HG03342 (cell line): ENCODE measurements around the gene ULBP3.
"Not testable (repeated sequence)": the region's sequence is repeated elsewhere in the genome, so short reads cannot be mapped to it uniquely, and the experiment has no call there.

Source experiments
- ATAC-seq: cut with Tn5 transposase; IDR thresholded peaks from one replicate; pipeline ENCODE4 v1.9.1; 2021; ENCODE audit warnings: mild to moderate bottlenecking, moderate library complexity; ENCODE audit not compliant: unreplicated experiment

The ULBP3 gene

DNA sequence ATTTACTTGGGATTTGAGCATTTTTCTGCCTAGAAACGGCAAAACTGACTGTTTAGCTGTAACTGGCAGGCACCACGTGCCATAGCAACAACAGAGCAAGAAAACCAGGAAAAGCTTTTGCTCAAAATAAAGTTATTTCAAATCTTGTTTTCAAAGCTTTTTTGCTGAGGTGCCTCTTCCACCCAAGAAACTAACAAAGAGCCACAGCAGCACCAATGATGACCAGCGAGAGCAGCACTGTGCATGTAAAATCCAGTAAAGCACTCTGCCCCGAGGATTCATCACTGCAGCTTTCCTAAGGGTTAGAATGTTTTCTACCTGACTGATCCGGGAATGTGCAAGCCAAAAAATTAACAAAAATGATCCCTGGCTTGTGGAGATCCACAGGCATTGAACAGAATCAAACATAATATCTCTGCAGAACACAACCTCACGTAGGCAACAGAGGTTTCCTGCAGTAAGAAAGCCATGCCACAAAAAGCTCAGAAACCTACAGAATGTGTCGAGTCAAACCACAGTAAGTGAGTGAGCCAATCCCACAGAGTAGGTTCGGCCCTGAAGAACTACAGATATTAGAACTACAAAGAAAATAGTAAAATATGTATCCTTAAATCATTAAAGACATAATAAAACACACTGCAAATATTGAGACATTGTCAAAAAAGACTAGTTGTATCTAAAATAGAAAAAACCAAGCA is 7.4 kb upstream of the ULBP3 start:
- ATAC-seq, result no peak

DNA sequence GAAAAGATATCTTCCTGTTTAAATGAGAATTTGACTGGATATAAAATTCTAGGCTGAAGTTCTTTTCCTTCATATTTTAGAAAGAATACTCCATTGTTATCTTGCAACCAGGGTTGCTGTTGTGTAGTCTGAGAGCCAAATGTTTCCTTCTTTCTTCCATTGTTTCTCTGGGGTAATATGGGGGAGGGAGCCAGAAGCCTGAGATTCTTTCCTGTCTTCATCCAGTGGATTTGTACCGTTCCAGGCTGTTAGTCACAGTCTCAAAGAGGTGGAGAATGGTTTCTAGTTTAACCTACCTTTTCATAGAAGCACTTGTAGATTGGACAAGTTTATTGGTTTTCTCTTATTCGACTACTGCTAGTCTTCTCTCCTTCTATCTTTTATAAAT is 6.1 kb upstream of the ULBP3 start:
- no peak for ATAC-seq

DNA sequence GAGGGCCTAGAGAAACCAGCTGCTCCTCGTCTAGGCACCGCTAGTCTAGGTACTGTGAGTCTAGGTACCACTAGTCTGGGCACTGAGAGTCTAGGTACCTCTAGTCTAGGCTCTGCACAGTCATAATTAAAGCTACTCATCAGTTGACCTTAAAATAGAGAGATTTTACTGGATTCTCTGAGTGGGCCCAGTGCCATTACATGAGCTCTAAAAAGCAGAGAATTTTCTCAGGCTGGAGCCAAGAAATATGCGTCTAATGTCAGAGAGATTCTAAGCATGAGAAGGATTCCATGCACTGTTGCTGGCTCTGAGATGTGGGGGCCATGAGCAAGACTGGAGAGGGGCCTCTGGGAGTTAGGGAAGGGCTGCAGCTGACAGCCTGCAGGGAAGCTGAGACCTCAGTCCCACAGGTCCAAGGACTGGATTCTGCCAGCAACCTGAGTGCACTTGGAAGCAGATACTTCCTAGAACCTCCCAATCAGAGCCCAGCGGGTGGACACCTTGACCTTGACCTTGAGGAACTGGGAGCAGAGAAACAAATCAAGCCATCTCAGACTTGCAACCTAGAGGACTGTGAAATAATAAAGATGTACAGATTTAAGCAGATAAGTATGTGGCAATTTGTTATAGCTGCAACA is 5.6 kb upstream of the ULBP3 start:
- ATAC-seq, result not testable (repeated sequence)

- no peak for ATAC-seq
Observed at GRCh38 chr6:150072201-150072600, 3.3 kb upstream of the ULBP3 start.

DNA sequence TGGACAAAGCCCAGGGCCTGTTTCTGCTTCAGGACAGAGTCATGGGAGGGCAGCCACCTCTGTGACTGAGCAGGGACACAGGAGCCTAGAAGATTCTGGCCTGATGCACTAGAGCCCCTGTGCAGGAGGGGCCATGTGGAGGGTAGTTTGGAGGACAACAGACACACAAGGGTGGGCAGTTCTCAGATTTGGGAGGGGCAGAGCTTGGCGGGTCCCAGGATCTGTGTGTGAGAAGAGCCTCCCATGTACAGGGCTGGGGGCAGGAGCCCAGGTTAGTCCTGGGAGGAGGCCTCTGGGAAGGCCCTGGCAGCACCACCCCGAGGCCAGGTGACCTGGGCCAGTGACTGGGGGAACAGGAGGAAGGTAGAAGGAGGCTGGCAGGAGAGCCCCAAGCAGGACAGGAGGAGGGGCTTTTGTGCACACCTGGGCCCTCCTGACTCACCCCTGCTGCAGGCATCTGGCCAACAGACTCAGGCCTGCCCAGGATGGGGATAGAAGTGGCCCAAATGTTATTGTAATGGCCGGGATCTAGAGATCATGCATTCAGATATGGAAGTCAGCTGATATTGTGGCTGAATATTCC is 1.4 kb upstream of the ULBP3 start:
- no peak for ATAC-seq

DNA sequence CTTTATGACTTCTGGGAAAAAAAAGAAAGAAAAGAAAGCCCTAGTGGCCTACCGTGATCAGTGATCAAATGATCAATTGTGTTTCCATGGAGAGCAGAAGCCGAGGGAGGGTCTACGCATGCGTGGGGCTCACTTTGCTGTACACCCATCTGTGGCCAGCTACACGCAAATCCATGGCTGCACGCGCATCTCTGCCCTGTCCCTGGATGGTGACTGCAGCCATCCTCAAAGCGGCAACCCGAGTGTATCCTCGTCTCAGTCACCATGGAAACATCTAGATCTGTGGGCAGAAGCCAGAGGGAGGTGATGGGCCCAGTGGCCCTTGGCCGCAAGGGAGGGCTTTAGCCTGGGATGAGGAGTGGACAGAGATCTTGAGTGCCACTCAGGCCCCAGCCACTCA is 785 bp upstream of the ULBP3 start:
- no peak for ATAC-seq

GRCh38 chr6:150068151-150068550 is 770 bp downstream of the ULBP3 start:
- no peak for ATAC-seq

- ATAC-seq, result no peak
Observed at GRCh38 chr6:150065083-150065482, 3.8 kb downstream of the ULBP3 start.

DNA sequence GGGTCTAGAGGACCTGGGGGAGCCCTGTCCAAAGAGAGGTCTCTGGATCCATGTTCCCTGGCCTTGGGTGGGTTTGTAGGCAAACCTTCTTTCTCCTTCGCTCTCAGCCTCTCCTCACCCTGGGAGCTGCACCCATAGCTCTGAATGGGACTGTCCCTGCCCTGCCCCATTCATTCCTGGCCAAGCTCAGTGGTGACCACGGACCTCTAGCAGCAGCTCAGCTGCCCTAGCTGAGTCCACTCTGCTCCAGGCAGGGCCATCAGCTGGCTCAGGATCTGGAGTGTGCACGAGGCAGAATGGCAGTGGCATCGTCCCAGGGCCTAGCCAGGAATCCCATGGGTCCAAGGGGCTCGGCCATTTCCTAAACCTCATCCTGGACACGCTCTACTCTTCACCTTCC is 5.3 kb downstream of the ULBP3 start:
- no peak for ATAC-seq

GRCh38 chr6:150059973-150060372 is 8.9 kb downstream of the ULBP3 start:
- ATAC-seq, result not testable (repeated sequence)

DNA sequence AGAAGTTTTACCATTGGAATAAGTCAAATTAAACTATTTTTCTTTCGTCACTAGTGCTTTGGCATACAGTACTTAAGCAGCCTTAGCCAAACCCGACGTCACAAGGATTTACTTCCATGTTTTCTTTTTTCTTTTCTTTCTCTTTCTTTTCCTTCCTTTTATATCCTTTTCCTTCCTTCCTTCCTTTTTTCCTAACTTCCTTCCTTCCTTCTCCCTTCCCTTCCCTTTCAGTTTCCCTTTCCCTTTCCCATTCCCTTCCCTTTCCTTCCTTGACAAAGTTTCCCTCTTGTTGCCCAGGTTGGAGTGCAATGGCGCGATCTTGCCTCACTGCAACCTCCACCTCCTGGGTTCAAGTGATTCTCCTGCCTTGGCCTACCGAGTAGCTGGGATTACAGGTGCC is 9.9 kb downstream of the ULBP3 start:
- no peak for ATAC-seq

- ATAC-seq, result no peak
Observed at GRCh38 chr6:150058231-150058792, 10.6 kb downstream of the ULBP3 start.

GRCh38 chr6:150057501-150057951 is 11.4 kb downstream of the ULBP3 start:
- ATAC-seq, result no peak

GRCh38 chr6:150056916-150057315 is 12.0 kb downstream of the ULBP3 start:
- ATAC-seq, result no peak

GRCh38 chr6:150056156-150056555 is 12.8 kb downstream of the ULBP3 start:
- ATAC-seq, result no peak

DNA sequence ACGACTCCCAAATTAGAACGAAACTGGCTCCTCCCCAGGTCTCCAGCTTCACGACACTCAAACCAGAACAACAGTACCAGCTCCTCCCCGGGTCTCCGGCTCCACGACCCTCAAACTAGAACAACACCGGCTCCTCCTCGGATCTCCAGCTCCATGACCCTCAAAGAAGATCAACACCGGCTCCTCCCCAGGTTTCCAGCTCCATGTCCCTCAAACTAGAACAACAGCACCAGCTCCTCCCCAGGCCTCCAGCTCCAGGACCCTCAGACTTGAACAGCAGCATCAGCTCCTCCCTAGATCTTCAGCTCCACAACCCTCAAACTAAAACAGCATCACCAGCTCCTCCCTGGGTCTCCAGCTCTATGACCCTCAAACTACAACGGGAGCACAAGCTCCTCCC is 13.8 kb downstream of the ULBP3 start:
- ATAC-seq, result no peak

- ATAC-seq, result no peak
Observed at GRCh38 chr6:150053450-150053849, 15.5 kb downstream of the ULBP3 start.

GRCh38 chr6:150050846-150051245 is 18.1 kb downstream of the ULBP3 start:
- no peak for ATAC-seq

- ATAC-seq, result no peak
Observed at GRCh38 chr6:150048099-150048498, 20.8 kb downstream of the ULBP3 start.

- no peak for ATAC-seq
Observed at GRCh38 chr6:150046943-150047342, 22.0 kb downstream of the ULBP3 start.

- ATAC-seq, result no peak
Observed at GRCh38 chr6:150044621-150045145, 24.2 kb downstream of the ULBP3 start.
